GM19025 (cell line): Measurements from ENCODE around the gene TRIM44.
"Not testable (repeated sequence)": the region's sequence is repeated elsewhere in the genome, so short reads cannot be mapped to it uniquely, and the experiment has no call there.

Experiments used
- ATAC-seq: cut with Tn5 transposase; IDR thresholded peaks from one replicate; pipeline ENCODE4 v1.9.1; 2021; ENCODE audit warnings: mild to moderate bottlenecking, low read depth, moderate library complexity; ENCODE audit not compliant: unreplicated experiment

Gene TRIM44

DNA sequence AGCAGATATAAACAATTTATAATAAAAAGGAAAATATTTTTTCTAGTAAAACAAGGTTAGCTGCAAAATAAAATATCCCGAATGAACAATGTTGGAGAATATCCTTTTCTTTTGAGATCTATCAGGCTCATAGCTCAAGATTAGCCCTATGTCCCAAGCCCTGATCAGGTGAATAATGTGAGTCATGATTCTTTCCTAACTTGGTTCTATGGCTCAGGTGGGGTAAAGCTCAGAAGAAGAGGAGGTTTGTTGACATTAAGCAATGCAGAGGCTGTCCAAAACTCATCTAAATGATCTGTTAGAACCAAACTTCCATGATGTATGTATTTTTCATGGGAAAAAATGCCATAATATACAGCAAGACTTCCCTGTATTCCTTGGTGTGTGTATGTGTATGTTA, 86.1 kb downstream of the TRIM44 start:
- ATAC-seq: no peak

DNA sequence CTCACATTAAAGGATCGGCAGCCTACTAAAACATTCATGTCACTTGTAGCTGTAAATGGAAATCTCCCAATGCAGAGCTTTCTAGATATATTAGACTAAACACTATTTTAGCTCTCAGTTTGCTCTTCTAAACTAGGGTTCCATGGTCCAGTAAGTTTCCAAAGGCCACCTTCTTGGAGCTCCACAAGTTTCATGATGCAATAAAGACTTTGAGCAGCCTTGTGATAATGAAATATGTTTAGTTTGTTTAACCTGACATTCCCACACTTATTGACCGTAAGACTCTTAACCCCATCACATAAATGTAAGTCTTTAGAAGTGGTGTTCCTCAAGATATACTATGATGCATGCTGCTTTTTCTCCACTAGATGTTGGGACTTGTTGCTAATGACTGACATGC, 87.7 kb downstream of the TRIM44 start:
- ATAC-seq: no peak

DNA sequence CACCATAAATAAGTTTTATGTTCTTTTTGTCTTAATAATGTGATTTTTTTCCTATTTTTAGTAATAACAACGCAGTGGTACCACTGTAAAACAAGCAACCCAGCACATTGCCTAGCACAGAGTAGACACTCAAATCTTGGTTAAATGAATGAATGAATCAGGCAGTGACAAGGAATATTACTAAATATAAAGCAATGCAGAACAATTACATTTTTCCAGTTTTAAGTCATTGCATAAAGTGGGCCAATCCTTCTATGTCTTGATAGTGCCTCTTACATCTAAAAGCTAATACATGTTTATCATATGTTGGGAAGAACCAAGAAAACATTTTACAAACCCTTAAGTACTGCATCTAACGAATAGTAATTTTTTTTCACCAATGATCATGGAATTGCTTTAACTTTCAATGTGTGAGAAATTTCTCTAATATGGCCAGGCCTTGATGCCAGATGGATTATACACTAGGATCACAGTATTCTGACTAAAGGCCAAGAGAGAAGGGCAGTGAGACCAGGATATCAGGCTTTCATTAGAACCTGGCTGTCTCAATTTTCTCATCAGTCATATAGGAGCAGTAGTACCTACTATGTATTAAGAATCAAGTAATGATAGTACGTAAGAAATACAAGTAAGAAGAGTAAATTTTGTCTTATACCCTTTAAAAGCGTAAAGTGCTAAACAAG, 88.5 kb downstream of the TRIM44 start:
- no peak for ATAC-seq

DNA sequence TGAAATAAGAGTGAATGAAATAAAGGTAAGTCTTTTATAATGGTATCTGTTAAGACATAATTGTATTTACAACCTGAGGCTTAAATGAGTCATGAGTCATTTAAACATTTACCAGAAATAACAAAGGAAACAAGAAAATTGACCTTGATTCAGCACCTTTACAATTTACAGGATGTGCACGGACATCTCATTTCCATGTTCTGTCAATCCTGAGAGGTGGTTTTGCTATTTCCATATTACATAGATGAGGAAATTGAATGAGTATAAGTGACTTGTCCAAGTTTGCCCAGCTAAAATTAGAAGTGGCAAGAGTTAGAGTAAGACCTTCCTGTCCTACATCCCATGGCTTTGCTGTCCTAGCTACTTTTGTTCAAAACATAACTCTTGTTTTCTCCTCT, 89.1 kb downstream of the TRIM44 start:
- no peak for ATAC-seq

DNA sequence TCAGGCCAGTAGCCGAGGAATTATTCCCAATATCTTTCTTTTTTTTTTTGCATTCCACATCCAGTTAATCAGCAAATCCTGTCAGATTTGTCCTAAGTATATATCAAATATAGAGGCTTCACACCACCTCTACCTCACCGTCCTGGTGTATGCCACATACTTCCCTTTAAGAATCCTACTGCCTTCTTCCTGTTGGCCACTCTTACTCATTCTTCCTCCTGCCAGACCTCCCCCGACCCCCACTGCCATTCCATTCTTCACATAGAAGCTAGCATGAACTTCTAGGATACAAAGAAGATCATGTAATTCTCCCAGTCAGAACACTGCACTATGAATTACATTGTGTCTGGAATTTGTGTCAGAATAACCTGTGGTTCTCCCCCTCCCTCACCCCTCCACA, 89.5 kb downstream of the TRIM44 start:
- no peak for ATAC-seq

DNA sequence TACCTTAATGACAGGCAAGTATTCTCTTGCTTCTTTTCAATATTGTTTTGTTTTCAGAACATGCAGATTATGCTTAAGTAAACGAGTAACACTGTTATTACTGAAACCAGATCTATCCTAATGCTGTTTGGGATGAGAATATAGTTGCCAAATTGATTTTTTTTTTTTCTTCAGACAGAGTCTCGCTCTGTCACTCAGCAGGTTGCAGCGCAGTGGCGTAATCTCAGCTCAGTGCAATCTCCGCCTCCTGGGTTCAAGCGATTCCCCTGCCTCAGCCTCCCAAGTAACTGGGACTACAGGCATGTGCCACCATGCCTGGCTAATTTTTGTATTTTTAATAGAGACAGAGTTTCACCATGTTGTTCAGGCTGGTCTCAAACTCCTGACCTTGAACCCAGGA, 91.0 kb downstream of the TRIM44 start:
- ATAC-seq: not testable (repeated sequence)

DNA sequence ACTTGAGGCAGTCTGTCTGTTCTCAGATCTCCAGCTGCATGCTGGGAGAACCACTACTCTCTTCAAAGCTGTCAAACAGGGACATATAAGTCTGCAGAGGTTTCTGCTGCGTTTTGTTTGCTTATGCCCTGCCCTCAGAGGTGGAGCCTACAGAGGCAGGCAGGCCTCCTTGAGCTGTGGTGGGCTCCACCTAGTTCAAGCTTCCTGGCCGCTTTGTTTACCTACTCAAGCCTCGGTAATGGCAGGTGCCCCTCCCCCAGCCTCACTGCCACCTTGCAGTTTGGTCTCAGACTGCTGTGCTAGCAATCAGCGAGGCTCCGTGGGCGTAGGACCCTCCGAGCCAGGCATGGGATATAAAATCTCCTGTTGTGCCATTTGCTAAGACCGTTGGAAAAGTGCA, 97.4 kb downstream of the TRIM44 start:
- not testable (repeated sequence) for ATAC-seq

DNA sequence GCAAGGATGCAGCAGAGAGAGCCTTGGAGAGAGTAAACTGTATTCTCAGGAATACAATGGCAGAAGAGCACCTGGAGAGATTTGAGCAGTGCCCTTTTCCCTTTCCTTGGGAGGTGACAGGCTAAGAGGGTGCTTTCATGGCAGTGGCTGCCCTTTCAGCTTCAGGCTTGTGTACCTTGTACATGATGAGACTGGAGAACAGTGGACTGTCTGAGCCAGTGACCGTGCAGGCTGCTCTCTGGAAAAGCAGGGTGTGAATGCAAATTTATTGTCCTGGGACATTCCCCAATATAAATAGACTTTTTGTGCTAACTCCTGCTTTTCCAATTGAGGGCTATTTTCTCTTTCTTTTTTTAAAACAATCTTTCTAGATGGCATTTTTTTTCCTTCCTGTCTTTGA, 99.3 kb downstream of the TRIM44 start:
- no peak for ATAC-seq

DNA sequence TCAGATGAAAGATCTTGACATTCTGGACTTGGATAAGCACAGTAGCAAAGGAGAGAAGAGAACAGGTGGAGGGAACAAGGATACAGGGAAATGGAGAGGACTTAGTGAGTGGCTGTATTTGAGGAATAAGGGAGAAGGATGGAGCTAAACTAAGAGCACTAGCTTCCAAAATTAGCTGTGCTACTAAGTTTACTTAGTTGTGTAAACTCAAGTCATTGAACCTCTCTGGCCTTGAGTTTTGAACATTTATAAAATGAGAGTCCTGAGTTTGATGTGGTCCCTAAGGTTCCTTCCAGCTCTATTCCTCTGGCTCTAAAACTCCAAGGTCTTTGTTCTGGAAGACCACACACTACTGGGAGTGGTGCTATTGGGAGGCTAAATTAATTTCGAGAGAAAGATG, 100.7 kb downstream of the TRIM44 start:
- no peak for ATAC-seq

DNA sequence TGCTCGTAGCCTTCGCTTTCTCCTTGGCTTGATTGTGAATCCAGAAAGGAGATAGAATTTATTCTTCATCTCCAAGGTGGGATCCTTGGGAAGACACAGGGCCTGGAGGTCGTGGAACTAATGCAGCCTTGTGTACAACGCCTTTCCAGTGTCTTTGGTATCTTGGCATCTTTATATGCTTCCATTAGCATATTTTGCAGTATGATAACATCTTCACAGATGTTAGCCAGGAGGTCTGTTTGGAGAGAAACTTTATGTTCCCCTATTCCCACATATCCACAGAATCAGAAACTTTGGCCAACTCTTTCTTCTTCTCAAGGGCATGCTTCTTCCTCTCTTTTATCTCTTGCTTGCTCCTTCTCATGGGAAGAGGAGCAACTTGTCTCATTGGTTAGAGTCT, 101.2 kb downstream of the TRIM44 start:
- ATAC-seq: no peak

DNA sequence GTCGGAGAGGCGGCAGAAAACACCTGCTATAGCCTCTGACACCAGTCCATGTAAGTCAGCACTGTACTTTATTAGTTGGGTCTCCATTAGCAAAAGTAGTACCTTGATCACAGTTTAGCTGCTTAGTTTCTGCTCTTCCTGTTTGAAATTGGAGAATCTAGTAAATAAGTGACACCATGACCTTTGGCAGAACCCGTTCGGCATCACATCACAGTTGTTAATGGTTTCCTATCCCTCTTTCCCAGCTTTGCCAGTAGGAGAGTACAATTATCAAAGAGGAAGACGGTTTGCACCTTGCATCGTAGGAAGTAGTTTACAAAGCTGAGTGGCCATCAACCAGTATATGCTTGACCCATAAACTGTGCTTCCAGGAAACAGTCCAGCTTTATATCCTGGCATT, 101.8 kb downstream of the TRIM44 start:
- ATAC-seq: no peak

DNA sequence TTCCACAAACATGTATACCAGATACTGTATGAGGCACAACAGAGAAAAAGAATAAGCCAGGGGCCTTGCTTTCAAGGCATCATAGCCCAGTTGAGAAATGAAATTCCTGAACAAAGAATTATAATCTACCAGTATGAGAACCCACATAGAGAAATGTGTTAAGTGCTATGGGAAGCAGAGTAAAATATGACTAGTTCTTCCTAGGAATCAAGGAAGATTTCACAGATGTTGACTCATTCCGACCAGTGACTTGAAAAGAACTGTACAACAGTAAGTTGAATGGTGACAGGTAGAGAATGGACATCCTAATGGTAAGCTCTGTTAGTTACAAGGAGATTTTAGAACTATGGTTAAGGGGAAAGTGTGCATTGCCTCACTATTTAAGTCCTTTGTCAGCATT, 102.6 kb downstream of the TRIM44 start:
- ATAC-seq: no peak

DNA sequence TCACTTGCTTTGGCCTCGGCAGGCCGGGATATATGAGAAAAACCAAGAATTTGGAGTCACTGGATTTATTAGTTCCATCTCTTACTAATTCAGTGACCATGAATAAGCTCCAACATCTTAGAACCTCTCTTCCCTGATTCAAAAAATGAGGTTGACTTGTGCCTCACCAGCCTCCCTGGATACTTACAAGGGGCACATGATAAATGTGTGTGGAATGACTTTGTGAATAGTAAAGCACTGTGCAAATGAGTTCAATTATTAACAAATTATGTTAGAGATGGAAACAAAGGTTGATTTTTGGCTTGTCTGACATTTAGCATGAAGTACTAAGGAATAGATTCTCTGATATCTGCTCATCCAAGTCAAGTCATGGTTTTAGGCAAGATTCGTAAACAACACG, 104.1 kb downstream of the TRIM44 start:
- ATAC-seq: no peak

DNA sequence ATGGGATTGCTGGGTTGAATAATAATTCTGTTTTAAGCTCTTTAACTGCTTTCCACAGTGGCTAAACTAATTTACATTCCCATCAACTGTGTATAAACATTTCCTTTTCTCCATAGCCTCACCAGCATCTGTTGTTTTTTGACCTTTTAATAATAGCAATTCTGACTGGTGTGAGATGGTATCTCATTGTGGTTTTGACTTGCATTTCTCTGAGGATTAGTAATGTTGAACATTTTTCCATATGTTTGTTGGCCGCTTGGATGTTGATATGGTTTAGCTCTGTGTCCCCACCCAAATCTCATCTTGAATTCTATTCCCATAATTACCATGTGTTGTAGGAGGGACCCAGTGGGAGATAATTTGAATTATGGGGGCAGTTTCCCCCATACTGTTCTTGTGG, 107.8 kb downstream of the TRIM44 start:
- not testable (repeated sequence) for ATAC-seq

DNA sequence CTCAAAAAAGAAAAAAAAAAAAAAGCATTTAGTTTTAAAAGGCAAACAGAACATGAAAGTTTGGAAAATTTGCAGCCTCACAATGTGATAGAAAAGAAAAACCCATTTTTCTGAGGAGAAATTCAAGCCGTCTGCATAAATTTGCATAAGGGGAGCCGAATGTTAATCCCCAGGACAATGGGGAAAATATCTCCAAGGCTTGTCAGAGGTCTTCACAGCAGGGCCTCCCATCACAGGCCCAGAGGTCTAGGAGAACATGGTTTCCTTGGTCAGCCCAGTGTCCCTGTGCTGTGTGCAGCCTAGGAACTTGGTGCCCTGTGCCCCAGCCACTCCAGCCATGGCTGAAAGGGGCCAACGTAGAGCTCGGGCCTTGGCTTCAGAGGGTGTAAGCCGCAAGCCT, 109.1 kb downstream of the TRIM44 start:
- no peak for ATAC-seq

DNA sequence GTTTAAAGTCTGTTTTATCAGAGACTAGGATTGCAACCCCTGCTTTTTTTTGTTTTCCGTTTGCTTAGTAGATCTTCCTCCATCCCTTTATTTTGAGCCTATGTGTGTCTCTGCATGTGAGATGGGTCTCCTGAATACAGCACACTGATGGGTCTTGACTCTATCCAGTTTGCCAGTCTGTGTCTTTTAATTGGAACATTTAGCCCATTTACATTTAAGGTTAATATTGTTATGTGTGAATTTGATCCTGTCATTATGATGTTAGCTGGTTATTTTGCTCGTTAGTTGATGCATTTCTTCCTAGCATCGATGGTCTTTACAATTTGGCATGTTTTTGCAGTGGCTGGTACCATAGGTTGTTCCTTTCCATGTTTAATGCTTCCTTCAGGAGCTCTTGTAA, 114.7 kb downstream of the TRIM44 start:
- ATAC-seq: not testable (repeated sequence)

DNA sequence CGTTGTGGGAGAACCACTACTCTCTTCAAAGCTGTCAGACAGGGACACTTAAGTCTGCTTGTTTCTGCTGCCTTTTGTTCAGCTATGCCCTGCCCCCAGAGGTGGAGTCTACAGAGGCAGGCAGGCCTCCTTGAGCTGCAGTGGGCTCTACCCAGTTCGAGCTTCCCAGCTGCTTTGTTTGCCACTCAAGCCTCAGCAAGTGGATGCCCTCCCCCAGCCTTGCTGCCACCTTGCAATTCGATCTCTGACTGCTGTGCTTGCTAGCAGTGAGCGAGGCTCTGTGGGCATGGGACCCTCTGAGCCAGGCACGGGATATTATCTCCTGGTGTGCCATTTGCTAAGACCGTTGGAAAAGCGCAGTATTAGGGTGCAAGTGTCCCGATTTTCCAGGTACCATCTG, 116.4 kb downstream of the TRIM44 start:
- ATAC-seq: not testable (repeated sequence)

DNA sequence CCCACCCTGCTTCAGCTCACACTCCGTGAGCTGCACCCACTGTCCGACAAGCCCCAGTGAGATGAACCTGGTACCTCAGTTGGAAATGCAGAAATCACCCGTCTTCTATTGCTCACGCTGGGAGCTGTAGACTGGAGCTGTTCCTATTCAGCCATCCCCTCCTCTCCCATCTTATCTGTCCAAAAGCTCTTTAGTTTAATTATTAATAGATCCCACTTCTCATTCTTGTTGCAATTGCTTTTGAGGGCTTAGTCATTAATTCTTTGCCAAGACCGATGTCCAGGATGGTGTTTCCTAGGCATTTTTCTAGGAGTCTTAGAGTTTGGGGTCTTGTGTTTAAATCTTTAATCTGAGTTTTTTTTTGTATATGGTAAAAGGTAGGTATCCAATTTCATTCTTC, 116.8 kb downstream of the TRIM44 start:
- no peak for ATAC-seq

DNA sequence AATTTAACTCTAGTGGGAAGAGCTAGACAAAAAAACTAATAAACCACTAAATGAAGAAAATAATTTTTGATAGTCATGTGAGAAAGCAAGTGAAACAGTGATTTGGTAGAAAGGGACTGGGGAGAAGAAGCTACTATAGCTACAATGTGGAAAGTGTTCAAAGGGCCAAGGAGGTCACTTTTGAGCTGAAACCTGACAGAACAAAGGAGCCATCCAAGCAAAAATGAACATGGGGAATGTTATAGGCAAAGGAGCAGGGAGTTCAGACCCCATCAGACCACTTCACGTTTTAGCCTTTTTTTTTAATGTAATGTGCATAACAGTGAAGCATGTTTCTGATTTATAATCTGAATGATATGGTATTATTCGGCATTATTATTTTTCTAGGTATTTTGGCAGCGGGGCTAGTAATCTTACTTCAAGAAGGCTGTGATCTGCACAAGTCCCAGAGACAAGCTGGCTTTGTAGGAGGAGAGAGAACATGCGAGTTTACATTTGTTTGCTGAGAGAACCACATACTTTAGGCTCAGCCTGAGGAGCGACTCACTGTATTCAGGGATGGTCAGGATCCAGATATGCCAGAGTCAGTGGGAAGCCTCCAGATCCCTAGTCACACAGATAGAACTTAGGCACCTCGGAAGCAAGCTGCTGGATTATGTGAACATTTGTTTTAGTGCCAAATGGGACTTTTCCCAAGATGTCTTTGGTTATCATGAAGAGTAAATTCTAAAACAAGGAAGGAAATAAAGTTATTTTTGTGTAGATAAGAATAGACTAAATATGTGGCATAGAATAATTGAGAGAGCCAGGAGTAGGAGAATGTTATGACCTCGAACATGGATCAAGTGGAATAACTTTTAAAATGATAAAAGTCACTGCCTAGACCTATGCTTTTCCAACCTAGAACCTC, 118.6 kb downstream of the TRIM44 start:
- ATAC-seq: no peak

DNA sequence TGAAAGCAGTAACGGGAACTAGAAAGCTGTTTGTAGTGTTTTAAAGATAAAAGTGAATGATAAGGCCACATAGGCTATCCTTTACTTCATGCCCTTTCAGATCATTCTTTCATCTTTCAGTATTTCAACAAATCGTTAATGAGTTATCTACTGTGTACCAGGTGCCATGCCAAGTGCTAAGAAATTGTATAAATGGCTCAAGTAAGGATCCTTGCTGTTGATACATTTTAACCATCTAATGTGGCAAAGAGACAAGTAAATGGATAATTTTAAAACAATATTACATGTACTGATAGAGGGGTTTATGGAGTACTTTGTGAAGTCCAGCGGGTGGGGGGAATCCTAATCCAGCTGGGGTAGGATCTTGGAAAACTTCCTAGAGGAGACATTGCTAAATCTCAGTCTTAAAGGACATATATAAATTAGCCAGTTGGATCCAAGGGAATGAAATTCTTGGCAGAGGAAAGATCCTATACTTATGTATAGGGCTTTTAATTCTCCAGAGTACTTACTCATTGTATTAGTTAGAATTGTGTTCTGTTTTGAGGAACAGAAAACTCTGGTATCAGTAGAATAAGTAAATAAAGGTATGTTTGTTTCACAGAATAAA, 119.4 kb downstream of the TRIM44 start:
- ATAC-seq: no peak

DNA sequence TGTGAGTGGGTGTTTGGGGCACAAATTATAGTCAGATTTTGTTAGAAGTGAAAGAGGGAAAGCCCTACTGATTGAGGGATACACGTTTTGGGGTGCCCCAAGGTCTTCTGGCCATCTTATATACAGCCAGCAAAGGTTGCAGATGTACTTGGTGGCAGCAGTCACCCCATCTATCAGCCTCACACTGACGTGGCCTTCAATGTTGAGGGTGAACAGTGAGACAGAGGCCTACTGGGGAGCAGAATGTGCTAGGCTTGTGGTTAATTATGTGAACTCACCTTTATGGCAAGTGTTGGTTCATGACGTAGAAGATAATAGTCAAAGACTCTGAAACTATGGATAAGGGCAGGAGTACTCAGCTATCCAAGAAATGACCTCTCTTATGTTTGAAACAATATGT, 121.2 kb downstream of the TRIM44 start:
- ATAC-seq: no peak

DNA sequence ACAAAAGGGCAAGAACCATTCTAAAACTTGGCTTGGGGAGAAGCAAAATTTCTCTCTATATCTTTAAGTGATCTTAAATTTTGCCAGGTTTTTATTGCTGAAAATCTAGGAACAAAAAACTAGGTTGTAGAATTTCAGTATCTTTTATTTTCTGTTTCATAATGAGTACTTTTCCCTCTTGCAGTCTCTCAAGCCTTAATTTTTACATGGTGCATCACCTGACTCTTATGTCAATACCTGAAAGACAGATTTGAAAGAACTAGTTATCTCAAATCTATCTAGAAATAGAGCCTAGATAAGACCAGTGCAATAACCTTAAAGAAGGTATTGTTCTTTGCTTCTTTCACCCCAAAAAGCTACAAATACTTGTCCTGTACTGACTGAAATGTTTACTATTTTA, 122.1 kb downstream of the TRIM44 start:
- ATAC-seq: no peak
